Nephron progenitor cell (in vitro differentiated cells): Measurements from ENCODE around the gene XAGE2.
"Not testable (repeated sequence)": the region's sequence is repeated elsewhere in the genome, so short reads cannot be mapped to it uniquely, and the experiment has no call there.

Experiments used
- DNase-seq: peaks from one replicate; pipeline ENCODE4 v3.0.0; 2021
- H3K27ac Mint-ChIP-seq: 2 replicates; pipeline ENCODE4 v1.8.0; 2021; ENCODE audit warnings: mild to moderate bottlenecking, moderate library complexity, mixed read lengths
- H3K27me3 Mint-ChIP-seq: 2 replicates; pipeline ENCODE4 v1.8.0; 2021; ENCODE audit warnings: mild to moderate bottlenecking, low read depth, mixed read lengths; ENCODE audit not compliant: poor library complexity
- H3K36me3 Mint-ChIP-seq: 2 replicates; pipeline ENCODE4 v1.8.0; 2021; ENCODE audit warnings: low read depth, mixed read lengths
- H3K4me1 Mint-ChIP-seq: 2 replicates; pipeline ENCODE4 v1.8.0; 2021; ENCODE audit warnings: mixed read lengths
- H3K4me3 Mint-ChIP-seq: 2 replicates; pipeline ENCODE4 v1.8.0; 2021; ENCODE audit warnings: mild to moderate bottlenecking, moderate library complexity, mixed read lengths
- H3K9me3 Mint-ChIP-seq: 2 replicates; pipeline ENCODE4 v1.8.0; 2021; ENCODE audit warnings: mild to moderate bottlenecking, moderate library complexity, mixed read lengths
- TF ChIP-seq, protein P1 (sequence below): fragments of 200-600 bp; sonication (generic); IDR thresholded peaks from 2 replicates; pipeline ENCODE4 v1.5.0; 2021; ENCODE audit warnings: antibody characterized with exemption

Gene XAGE2, protein sequence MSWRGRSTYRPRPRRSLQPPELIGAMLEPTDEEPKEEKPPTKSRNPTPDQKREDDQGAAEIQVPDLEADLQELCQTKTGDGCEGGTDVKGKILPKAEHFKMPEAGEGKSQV

DNA sequence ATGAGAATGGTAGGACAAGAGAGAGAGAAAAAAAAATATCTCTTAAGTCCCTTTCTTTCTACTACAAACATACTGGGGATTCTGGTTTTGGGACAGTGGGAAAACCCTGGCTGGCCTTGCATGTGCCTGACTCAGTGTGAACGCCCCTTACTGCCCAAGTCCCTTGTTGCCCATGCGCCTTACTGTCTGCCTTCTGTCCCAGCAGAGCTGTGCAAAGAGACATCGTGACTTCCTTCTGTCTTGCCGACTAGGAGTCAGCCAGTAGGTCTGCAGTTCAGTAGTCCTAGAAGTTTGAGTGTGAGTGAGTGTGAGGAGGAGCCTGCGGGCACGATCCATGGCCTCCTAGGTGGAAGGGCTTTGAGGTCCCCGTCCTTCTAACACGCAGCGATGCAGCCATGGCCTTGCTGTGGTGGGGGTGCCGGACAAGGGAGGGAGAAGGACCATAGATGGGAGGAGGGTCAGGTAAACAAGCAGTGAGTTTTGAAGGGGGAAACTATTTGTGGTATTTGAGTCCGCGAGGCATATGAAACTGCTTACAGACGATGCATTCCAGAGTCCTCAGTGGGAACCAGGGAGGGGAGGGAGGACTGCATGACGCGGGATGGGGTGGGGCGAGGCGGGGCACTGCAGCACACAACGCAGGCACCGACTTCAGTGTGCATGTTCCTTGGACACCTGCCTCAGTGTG is at the start of gene XAGE2:
XAGE2 (plus strand) TSS at position 654 of the 688 bp plus-strand sequence. CDS start 994 bp downstream, outside the sequence.
- TF ChIP-seq, protein P1, sequence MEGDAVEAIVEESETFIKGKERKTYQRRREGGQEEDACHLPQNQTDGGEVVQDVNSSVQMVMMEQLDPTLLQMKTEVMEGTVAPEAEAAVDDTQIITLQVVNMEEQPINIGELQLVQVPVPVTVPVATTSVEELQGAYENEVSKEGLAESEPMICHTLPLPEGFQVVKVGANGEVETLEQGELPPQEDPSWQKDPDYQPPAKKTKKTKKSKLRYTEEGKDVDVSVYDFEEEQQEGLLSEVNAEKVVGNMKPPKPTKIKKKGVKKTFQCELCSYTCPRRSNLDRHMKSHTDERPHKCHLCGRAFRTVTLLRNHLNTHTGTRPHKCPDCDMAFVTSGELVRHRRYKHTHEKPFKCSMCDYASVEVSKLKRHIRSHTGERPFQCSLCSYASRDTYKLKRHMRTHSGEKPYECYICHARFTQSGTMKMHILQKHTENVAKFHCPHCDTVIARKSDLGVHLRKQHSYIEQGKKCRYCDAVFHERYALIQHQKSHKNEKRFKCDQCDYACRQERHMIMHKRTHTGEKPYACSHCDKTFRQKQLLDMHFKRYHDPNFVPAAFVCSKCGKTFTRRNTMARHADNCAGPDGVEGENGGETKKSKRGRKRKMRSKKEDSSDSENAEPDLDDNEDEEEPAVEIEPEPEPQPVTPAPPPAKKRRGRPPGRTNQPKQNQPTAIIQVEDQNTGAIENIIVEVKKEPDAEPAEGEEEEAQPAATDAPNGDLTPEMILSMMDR: no peak
- peaks cover 36% of the 10 kb centered on the region for H3K9me3 Mint-ChIP-seq
- no peaks in the 10 kb centered on the region for H3K36me3 Mint-ChIP-seq
- no peak within 1 kb of the TSS for H3K4me3 Mint-ChIP-seq
- no peak for DNase-seq
- H3K4me1 Mint-ChIP-seq: no peaks in the 10 kb centered on the region
- no peak within 1 kb of the TSS for H3K27ac Mint-ChIP-seq
- peaks cover 7% of the 10 kb centered on the region for H3K27me3 Mint-ChIP-seq

DNA sequence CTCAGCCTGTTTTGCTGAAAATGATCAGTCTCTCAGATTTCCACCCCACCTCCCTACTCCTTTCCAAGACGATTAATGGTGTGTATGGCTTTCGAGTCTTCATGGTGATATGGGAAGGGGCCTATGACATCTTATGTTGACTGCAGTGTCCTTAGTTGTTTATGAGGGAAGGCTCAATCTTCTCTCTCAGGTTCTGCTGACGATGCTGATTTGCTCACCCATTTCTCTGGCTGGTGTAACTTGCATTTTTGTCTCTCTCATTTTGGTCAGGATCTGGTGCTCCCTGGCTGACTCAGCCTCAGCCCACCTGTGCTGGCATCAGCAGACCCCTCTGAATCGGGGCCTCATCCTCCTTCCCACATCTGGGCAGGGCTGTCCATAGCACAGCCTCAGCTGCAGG is 31.4 kb upstream of the XAGE2 start:
- H3K27me3 Mint-ChIP-seq: no peaks in the 10 kb centered on the region
- TF ChIP-seq, protein P1: no peak
- no peak overlapping the region for H3K27ac Mint-ChIP-seq
- no peaks in the 10 kb centered on the region for H3K36me3 Mint-ChIP-seq
- no peak overlapping the region for H3K4me3 Mint-ChIP-seq
- DNase-seq: no peak
- peaks cover 67% of the 10 kb centered on the region for H3K9me3 Mint-ChIP-seq
- H3K4me1 Mint-ChIP-seq: no peaks in the 10 kb centered on the region

DNA sequence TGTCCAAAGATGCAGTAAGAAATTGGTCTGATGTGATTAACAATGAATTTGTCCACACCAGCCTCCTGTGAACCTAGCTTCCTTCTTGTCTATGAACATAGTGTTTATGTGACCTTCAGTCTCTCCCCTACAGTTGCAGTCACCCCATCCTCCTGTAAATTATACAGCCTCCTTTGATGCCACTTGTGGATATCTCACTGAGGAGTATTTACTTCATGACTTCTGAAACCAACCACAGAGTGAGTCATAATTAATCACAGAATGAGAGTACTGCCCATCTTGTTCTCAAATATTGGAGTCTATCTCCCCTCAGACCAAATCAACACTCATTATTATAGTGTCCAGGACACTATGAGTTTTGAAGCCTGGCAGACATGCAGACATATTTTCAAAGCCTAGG is 27.3 kb upstream of the XAGE2 start:
- H3K9me3 Mint-ChIP-seq: peaks cover 48% of the 10 kb centered on the region
- no peak overlapping the region for H3K4me3 Mint-ChIP-seq
- DNase-seq: no peak
- no peak overlapping the region for H3K27ac Mint-ChIP-seq
- TF ChIP-seq, protein P1: no peak
- no peaks in the 10 kb centered on the region for H3K4me1 Mint-ChIP-seq
- H3K27me3 Mint-ChIP-seq: no peaks in the 10 kb centered on the region
- H3K36me3 Mint-ChIP-seq: no peaks in the 10 kb centered on the region

DNA sequence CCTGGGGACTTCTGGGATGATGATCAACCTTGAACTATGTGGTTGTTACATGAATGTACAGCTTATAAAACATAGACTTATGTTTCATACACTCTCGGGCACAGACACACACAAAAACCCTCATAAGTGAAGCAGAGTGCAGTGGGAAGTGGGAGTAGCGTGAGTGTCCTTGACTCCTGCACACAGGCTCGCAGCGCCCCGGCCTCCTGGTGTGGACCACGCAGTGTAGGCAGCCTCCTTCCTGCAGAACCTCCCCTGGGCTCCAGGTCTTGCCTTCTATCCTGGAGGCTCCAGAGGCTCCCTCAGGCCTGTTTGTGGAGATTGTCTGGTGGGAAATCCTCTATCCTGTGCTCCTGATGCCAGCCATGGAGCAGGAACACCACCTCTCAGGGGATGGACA is 25.7 kb upstream of the XAGE2 start:
- not testable (repeated sequence) for H3K27ac Mint-ChIP-seq, H3K4me3 Mint-ChIP-seq, DNase-seq, H3K4me1 Mint-ChIP-seq, H3K27me3 Mint-ChIP-seq, H3K36me3 Mint-ChIP-seq
- peaks cover 43% of the 10 kb centered on the region for H3K9me3 Mint-ChIP-seq

DNA sequence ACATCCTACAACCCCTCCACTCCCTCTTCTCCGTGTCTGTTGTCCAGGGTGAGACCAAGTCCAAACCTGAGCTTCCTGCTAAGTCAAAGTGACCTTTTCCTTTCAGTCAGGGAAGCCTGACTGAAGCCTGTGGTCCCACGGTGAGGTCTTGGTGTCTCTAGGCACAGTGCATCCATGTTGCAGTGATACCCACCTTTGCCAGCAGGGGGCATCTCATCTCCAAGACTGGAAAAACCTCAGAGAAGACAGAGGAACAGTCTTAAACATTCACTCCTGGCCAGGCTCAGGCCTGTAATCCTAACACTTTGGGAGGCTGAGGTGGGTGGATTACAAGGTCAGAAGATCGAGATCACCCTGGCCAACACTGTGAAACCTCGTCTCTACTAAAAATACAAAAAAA is 23.4 kb upstream of the XAGE2 start:
- H3K4me1 Mint-ChIP-seq, H3K27ac Mint-ChIP-seq, H3K4me3 Mint-ChIP-seq, H3K36me3 Mint-ChIP-seq, H3K27me3 Mint-ChIP-seq: not testable (repeated sequence)
- peaks cover 28% of the 10 kb centered on the region for H3K9me3 Mint-ChIP-seq
- DNase-seq: peak; percentile 61
- TF ChIP-seq, protein P1: peak; percentile 40

DNA sequence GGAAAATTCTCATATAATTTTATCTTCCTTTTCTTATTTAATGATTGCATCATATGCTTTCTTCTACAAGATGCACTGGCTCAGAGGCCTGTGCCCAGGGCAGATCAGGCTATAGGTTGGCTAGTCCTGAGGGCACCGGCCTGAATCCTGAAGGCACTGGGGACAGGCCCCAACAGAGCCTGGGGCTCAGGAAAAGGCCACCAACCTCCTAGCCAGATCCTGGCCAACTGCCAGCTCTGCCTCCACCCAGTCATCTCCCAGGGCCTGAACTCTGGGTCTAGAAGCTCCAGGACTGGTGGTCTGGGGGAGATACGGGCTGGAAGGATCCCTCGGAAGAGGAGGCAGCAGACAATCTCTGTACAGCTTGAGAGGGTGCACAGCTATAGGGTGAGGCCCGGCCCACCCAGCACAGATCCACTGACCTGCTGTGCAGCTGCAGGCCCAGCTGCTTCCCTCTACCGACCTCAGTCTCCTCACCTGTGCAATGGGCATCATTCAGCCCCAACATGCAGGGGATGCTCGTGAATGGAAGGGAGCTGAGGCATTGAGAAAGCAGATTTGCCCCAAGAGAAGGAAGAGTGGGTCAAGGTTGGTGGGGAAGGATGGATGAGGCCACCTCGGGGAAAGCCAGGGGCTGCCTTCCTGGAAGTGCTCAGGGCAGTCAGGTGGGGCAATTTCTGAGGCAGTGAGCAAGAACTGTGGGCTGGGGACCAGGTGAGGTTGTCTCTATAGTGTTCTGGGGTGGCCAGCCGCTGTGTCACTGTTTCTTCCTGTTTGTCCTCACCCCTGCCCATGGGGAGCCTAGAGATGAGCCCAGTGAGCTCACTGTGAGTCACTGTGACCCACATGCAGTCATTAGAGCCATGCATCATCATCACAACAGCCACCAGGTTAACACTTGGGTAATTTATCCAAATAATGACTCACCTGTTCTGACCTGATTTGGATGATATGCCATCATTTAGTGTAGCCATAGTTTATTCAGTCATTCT is 22.4 kb upstream of the XAGE2 start:
- Mint-ChIP-seq H3K27me3 (no peaks in the 10 kb centered on the region), H3K4me3 (no peak overlapping the region), H3K27ac (no peak overlapping the region), H3K9me3 (peaks cover 22% of the 10 kb centered on the region), H3K4me1 (no peaks in the 10 kb centered on the region), H3K36me3 (no peaks in the 10 kb centered on the region)
- TF ChIP-seq, protein P1: no peak
- DNase-seq: no peak
